ENCODE data around the gene MARCHF2. TPM values are rescaled to one million over a fixed set of nuclear protein-coding genes. Genes with fewer than 3 reads are reported as not detected.
A peak's percentile ranks its signal among the peaks of the same experiment; 100 is the strongest.
"Not testable (repeated sequence)": the region's sequence is repeated elsewhere in the genome, so short reads cannot be mapped to it uniquely, and the experiment has no call there.

The MARCHF2 gene, protein sequence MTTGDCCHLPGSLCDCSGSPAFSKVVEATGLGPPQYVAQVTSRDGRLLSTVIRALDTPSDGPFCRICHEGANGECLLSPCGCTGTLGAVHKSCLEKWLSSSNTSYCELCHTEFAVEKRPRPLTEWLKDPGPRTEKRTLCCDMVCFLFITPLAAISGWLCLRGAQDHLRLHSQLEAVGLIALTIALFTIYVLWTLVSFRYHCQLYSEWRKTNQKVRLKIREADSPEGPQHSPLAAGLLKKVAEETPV
- 101 TPM for total RNA-seq
- long read RNA-seq, transcript MARCH2-208 (5 exons, 1,667 nt): major isoform, 6 of 28 reads
- long read RNA-seq, partial matches to known transcripts: 13 of 28 reads
- long read RNA-seq, other reads (novel, unspliced or antisense): 6 of 28 reads

GRCh38 chr19:8412783-8413628 is at the start of gene MARCHF2:
MARCHF2 (plus strand) TSS chr19:8413305; CDS start chr19:8421841, 8,536 bp downstream.
- DNase-seq (ENCODE audit: low spot score): peak; percentile 99

DNA sequence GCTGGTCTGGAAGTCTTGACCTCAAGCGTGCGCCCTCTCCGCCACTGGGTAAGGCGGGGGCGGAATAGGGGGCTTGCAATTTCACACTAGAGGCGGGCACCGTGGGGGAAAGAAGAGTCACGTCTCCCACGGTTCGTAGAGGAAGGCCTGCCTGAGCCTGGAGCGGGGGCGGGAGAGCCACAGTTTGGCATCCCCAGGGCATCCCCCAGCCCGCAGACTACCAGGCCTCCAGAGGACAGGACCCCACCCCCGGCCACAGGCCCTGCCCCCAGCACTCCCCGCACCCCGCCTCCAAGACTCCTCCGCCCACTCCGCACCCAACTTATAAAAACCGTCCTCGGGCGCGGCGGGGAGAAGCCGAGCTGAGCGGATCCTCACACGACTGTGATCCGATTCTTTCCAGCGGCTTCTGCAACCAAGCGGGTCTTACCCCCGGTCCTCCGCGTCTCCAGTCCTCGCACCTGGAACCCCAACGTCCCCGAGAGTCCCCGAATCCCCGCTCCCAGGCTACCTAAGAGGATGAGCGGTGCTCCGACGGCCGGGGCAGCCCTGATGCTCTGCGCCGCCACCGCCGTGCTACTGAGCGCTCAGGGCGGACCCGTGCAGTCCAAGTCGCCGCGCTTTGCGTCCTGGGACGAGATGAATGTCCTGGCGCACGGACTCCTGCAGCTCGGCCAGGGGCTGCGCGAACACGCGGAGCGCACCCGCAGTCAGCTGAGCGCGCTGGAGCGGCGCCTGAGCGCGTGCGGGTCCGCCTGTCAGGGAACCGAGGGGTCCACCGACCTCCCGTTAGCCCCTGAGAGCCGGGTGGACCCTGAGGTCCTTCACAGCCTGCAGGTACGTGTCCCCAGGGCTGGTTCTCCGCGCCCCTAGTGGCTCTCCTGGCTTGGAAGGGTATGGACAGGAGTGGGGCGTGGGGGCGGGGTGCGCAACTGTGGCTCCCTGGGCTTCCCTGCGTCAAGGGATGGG is 49.0 kb upstream of the MARCHF2 start, which contains the start of gene ANGPTL4:
TSS of gene ANGPTL4 (plus strand) at position 353 of the 969 bp plus-strand sequence. CDS start at position 520, 167 bp downstream.
- peak; percentile 94 for DNase-seq (ENCODE audit: low spot score)

- no peak for DNase-seq (ENCODE audit: low spot score)
These were observed 47.0 kb upstream of the MARCHF2 start for GRCh38 chr19:8366121-8366581.

GRCh38 chr19:8366961-8367326 is 46.2 kb upstream of the MARCHF2 start:
- DNase-seq (ENCODE audit: low spot score): no peak

DNA sequence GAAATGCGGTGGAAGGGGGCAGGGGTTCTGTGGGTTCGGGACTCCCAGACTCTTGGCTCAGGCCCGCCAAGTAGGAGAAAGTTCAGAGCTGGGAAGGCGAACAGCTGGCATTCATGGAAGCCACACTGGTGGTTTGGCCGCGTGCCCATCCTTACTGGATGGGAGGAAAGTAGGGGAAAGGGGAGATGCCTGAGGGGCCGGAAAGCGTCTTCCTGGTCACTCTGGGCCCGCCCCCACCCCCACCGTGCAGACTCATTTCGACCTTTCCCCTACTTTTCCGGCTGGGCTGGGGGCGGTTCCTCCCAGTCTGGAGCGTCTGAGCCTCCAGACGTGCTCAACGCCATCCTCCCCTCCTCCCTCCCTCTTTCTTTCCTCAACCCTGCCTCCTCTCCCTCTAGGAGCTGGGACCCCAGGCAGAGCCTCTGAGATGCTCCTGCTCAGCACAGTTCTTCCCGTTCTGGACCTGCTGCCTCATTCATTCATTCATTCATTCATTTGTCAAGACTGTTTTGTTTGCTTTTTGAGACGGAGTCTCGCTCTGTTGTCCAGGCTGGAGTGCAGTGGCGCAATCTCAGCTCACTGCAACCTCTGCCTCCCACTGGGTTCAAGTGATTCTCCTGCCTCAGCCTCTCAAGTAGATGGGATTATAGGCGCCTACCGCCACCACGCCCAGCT is 45.6 kb upstream of the MARCHF2 start:
- DNase-seq (ENCODE audit: low spot score): peak; percentile 94

DNA sequence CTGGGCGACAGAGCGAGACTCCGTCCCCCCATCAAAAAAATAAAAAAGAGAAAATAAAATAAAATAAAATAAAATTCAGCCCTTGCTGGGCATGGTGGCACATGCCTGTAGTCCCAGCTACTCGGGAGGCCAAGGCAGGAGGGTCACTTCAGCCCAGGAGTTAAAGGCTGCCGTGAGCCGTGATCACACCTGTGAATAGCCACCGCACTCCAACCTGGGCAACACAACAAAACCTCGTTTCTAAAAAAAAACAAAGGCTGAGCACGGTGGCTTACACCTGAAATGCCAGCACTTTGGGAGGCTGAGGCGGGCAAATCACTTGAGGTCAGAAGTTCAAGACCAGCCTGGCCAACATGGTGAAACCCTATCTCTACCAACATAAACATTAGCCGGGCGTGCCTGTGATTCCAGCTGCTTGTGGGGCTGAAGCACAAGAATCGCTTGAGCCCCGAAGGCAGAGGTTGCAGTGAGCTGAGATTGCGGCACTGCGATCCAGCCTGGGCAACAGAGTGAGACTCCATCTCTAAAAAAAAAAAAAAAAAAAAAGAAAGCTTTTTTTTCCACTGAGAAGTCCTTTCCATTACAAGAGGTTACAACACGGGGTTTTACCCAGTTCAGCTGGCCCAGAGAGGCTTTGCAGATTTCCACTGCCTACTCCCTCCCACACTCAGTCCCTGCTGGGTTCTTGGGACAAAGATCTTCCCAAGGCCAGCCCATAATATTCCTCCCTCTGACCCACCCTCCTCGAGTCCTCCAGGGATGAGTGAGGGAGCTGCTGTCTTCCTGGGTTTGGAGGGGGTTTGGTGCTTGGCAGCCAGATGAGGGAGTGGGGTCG is 42.7 kb upstream of the MARCHF2 start:
- no peak for DNase-seq (ENCODE audit: low spot score)

- no peak for DNase-seq (ENCODE audit: low spot score)
These were observed 41.9 kb upstream of the MARCHF2 start for GRCh38 chr19:8371011-8371804.

DNA sequence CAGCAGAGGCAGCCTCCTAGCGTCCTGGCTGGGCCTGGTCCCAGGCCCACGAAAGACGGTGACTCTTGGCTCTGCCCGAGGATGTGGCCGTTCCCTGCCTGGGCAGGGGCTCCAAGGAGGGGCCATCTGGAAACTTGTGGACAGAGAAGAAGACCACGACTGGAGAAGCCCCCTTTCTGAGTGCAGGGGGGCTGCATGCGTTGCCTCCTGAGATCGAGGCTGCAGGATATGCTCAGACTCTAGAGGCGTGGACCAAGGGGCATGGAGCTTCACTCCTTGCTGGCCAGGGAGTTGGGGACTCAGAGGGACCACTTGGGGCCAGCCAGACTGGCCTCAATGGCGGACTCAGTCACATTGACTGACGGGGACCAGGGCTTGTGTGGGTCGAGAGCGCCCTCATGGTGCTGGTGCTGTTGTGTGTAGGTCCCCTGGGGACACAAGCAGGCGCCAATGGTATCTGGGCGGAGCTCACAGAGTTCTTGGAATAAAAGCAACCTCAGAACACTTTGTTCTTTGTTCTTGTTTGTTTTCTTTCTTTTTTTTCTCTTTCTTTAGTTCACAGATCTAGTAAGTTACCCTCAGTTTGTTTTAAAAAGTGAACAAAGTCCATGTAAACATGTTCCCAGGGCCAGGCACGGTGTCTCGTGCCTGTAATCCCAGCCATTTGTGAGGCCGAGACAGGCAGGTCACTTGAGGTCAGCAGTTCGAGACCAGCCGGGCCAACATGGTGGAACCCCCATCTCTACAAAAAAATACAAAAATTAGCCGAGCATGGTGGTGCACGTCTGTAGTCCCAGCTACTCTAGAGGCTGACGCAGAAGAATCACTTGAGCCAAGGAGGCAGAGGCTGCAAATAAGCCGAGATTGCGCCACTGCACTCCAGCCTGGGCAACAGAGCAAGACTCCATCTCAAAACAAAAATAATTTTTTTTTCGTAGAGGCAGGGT is 39.0 kb upstream of the MARCHF2 start:
- no peak for DNase-seq (ENCODE audit: low spot score)

DNA sequence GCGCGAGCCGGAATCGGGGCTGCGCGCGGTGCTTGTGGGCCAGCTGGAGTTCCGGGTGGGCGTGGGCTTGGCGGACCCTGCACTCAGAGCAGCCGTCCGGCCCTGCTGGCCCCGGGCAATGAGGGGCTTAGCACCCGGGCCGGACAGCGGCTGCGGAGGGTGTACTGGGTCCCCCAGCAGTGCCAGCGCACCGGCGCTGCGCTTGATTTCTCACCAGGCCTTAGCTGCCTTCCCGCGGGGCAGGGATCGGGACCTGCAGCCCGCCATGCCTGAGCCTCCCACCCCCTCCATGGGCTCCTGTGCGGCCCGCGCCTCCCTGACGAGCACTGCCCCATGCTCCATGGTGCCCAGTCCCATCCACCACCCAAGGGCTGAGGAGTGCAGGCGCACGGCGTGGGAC is 37.3 kb upstream of the MARCHF2 start:
- not testable (repeated sequence) for DNase-seq (ENCODE audit: low spot score)

GRCh38 chr19:8376373-8376974 is 36.6 kb upstream of the MARCHF2 start:
- DNase-seq (ENCODE audit: low spot score): not testable (repeated sequence)

GRCh38 chr19:8377598-8377997 is 35.5 kb upstream of the MARCHF2 start:
- no peak for DNase-seq (ENCODE audit: low spot score)

- not testable (repeated sequence) for DNase-seq (ENCODE audit: low spot score)
These were observed 33.8 kb upstream of the MARCHF2 start for GRCh38 chr19:8379156-8379891.

GRCh38 chr19:8384569-8384968 is 28.5 kb upstream of the MARCHF2 start:
- DNase-seq (ENCODE audit: low spot score): not testable (repeated sequence)

GRCh38 chr19:8385103-8385502 is 28.0 kb upstream of the MARCHF2 start:
- DNase-seq (ENCODE audit: low spot score): not testable (repeated sequence)

- not testable (repeated sequence) for DNase-seq (ENCODE audit: low spot score)
These were observed 27.5 kb upstream of the MARCHF2 start for GRCh38 chr19:8385566-8385965.

DNA sequence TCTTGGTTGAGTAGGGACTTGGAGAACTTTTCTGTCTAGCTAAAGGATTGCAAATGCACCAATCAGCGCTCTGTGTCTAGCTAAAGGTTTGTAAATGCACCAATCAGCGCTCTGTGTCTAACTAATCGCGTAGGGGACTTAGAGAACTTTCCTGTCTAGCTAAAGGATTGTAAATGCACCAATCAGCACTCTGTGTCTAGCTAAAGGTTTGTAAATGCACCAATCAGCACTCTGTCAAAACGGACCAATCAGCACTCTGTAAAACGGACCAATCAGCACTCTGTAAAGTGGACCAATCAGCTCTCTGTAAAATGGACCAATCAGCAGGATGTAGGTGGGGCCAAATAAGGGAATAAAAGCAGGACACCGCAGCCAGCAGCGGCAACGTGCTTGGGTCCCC is 26.7 kb upstream of the MARCHF2 start:
- not testable (repeated sequence) for DNase-seq (ENCODE audit: low spot score)
